ENCODE measurements around the gene GRM8.

- TF ChIP-seq EGR1 (IDR thresholded peaks at IDR 0.05; ENCODE audit: low read depth in 2 of 2) = no peak
- no peak for TF ChIP-seq NR2F2 (IDR thresholded peaks at IDR 0.05)
- TF ChIP-seq RXRA (IDR thresholded peaks at IDR 0.05) = no peak
- TF ChIP-seq ATF3 (IDR thresholded peaks at IDR 0.05) = no peak
- no peak for TF ChIP-seq RAD21 (IDR thresholded peaks at IDR 0.05)
- no peak for TF ChIP-seq CTCF (IDR thresholded peaks at IDR 0.05; ENCODE audit: low read depth, low read length, missing input control)
- no peak for TF ChIP-seq YY1 (IDR thresholded peaks at IDR 0.05)
- TF ChIP-seq GABPA (IDR thresholded peaks at IDR 0.05 in 1 of 2, conservative IDR thresholded peaks at IDR 0.05 in 1 of 2) = no peak
- TF ChIP-seq ZBTB33 (IDR thresholded peaks at IDR 0.05) = no peak
These were observed 62.9 kb downstream of the GRM8 start for GRCh38 chr7:127189886-127190285.
